DND-41 (cell line): ENCODE data around the gene ANXA7.

Experiments used
- EZH2 ChIP-seq: IDR thresholded peaks from 3 replicates; pipeline ENCODE4 v1.6.1; 2012; ENCODE audit warnings: borderline replicate concordance, low read depth, mild to moderate bottlenecking, moderate library complexity, low read length, inconsistent platforms; ENCODE audit not compliant: severe bottlenecking
- TF ChIP-seq, protein P1 (sequence below): IDR thresholded peaks from 2 replicates; pipeline ENCODE4 v1.5.1; 2012; ENCODE audit warnings: borderline replicate concordance, low read length, moderate library complexity, mild to moderate bottlenecking; ENCODE audit not compliant: poor library complexity, severe bottlenecking; ENCODE audit errors: extremely low read depth

DNA sequence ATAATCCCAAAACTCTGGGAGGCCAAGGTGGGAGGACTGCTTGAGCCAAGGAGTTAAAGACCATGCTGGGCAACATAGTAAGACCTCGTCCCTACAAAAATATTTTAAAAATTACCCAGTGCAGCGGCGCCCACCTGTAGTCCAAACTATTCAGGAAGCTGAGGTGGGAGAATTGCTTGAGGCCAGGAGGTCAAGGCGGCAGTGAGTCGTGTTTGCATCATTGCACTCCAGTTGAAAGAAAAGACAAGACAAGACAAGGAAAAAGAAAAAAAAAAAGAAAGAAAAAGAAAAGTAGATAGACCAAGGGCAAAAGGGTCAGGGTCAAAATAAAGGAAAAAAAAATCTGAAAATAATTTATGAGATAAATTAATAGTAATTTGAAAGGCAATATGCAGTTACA lies 5.8 kb downstream of the ANXA7 start:
- TF ChIP-seq, protein P1, sequence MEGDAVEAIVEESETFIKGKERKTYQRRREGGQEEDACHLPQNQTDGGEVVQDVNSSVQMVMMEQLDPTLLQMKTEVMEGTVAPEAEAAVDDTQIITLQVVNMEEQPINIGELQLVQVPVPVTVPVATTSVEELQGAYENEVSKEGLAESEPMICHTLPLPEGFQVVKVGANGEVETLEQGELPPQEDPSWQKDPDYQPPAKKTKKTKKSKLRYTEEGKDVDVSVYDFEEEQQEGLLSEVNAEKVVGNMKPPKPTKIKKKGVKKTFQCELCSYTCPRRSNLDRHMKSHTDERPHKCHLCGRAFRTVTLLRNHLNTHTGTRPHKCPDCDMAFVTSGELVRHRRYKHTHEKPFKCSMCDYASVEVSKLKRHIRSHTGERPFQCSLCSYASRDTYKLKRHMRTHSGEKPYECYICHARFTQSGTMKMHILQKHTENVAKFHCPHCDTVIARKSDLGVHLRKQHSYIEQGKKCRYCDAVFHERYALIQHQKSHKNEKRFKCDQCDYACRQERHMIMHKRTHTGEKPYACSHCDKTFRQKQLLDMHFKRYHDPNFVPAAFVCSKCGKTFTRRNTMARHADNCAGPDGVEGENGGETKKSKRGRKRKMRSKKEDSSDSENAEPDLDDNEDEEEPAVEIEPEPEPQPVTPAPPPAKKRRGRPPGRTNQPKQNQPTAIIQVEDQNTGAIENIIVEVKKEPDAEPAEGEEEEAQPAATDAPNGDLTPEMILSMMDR, result no peak
- no peak for TF ChIP-seq EZH2
